HG03097 (cell line): ENCODE measurements around the gene TNKS1BP1.

Experiments used
- ATAC-seq: cut with Tn5 transposase; IDR thresholded peaks from one replicate; pipeline ENCODE4 v1.9.1; 2021; ENCODE audit not compliant: unreplicated experiment, low FRiP score

Gene TNKS1BP1

DNA sequence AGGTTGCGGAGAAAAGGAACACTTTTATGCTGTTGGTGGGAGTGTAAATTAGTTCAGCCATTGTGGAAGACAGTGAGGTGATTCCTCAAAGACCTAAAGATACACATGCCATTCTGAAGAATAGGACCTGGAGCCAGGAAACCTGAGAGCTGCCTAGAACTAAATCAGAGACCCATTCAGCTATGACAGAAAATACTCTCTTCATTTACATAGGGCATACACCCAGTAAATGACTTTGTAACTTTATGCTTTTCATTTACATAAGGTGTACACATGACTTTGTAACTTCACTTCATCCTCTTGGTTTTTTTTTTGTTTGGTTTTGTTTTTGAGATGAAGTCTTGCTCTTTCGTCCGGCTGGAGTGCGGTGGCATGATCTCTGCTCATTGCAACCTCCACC is 62.6 kb downstream of the TNKS1BP1 start:
- ATAC-seq: no peak

DNA sequence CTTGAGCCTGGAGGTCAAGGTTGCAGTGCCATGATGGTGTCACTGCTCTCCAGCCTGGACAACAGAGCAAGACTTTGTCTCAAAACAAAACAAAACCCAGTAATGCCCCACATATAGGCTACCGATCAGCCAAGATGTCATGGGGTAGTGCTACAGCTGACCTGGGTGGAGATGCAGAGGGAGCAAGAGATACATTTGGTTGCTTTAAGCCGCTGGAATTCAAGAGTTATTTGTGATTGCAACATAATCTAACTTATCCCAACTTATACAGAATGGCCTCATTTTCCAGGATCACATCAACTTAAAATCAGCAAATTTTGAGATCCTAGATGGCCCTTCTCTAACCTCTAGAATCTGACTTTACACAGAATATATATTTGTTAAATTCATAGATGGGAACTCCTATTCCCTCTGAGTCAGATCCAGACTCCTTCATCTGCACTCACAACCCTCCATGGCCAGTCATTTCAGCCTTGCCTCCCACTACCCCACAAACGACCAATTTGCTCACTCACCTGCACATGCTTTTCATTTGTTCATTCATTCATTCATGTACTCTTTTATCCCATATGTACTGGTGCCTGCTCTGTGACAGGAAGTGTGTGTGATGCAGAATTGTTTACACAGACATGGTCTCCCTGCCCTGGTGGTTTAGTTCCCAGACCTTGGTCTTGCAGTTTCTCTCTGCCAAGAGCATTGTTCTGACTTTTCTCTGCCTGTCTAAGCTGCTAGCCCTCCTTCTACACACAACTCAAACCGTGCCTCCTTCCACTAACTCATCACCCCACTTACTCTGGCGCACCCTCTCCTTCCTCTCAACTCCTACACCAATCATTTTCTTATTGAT is 63.6 kb downstream of the TNKS1BP1 start:
- ATAC-seq: no peak

DNA sequence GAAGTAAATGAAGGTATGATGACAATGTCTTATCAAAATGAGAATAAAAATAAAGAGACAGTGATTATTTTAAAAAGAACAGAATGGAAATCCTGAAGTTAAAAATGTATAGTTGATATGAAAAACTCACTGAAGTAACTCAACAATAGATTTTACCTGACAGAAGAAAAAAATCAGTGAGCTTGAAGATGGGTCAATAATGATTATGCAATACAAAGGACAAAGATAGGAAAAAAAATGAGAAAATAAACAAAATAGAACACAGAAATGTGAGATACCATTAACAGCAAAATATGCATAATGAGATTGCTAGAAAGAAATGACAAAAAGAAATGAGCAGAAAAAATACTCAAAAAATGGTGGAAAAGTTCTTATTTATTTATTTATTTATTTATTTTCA is 68.6 kb downstream of the TNKS1BP1 start:
- no peak for ATAC-seq

DNA sequence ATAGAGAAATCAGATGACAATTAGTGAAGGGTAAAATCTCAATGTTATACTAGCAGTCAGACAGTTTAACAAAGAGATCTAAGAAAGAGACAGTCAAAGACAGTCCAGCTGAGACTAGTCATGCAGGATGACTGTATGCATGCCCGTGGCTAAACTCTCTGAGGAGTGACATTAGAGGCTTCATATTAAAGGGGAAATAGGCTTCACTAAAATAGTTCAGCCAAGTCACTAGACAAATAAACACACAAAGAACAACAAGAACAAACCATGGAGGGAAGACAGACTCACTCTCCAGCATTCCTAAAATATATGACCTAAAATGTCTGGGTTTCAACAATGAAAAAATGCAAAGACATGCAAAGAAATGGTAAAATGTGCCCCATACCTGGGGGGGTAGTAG is 69.1 kb downstream of the TNKS1BP1 start:
- ATAC-seq: no peak

DNA sequence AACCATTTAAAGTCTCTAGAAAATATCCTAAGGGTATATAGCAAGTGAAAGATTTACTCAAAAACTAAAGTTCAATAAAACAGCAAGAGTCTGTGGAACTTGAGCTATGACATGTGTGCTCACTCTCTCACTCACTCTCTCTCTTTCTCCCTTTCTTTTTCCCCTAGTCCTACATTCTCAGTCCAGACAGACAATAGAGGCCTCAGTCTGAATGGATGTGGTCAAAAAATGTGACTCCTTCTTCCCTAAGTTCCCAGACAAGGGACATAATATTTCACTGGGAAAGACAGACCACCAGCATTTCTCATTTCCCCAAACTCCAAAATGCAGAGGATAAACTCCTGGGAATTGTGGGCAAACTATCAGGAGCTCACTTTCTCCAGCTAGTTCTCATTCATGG is 70.1 kb downstream of the TNKS1BP1 start:
- ATAC-seq: no peak

DNA sequence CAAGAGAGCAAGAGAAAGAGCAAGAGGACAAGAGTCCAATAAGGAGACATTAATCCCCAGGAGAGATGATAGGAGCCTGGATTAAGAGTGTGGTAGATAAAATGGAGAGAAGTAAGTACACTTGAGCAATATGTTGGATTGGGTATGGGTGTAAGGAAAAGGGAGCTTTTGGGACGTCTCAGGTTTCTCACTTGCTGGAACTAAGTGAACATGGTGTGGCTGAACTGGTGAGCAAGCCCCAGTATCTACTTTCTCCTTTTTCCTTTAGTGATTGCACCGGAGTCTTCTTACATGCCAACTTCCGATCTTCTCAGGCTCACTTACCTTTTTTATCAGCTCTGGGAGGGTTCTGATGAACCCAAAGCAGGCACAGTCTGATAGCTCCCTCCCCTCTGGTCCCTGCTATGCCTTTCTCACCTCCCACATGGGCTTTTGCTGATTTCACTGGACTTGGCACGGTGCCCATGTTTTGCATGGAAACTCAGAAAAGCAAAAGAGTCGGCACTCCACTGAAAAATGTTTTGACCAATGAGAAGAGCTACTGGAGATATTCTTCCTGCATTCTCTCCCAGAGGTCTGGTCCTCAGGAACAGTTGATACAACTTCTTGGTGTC is 73.2 kb downstream of the TNKS1BP1 start:
- no peak for ATAC-seq

DNA sequence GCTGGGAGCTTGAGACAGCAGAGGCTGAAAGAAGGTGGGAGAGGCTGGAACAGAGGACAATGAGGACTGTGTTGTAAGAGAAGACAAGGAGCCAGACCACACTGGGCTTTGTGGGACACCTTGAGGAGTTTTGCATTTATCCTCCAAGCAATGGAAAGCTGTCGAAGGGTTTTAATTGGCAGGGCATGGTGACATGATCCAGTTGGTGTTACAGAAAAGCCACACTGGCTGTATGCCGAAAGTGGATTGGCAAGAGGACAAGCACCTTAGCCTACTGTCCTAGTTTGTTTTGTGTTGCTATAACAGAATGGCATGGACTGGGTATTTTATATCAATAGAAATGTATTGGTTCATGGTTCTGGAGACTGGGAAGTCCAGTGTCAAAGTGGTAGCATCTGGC is 73.7 kb downstream of the TNKS1BP1 start:
- ATAC-seq: no peak
